ENCODE results near the gene LSS. TPM values are rescaled to one million over a fixed set of nuclear protein-coding genes. Genes with fewer than 3 reads are reported as not detected.

The LSS gene
- total RNA-seq, 1 experiment from 2014 or later: 101 TPM

- TF ChIP-seq HMGXB4 (CRISPR knock-in tag; IDR thresholded peaks at IDR 0.05) (no peak), CDX4 (CRISPR knock-in tag; IDR thresholded peaks at IDR 0.05; ENCODE audit: borderline replicate concordance) (no peak), ZNF423 (CRISPR knock-in tag; IDR thresholded peaks at IDR 0.05) (no peak)
Observed at GRCh38 chr21:46187261-46187660, 41.3 kb downstream of the LSS start (continued).

- Mint-ChIP-seq H3K27ac (peak overlapping the region; percentile 46; the same call in 1 of the 2 replicates), H3K4me1 (peaks cover 28% of the 10 kb centered on the region), H3K27me3 (ENCODE audit: low read depth) (no peaks in the 10 kb centered on the region), H3K9me3 (no peaks in the 10 kb centered on the region), H3K36me3 (peaks cover 11% of the 10 kb centered on the region; the same call in 1 of the 2 replicates), H3K4me3 (peak overlapping the region; percentile 86)
- ChIA-PET CTCF (interaction anchor here (1.7 kb wide), 1 partner anchor 33 kb away, joined by 4 read pairs; no protein-coding TSS in a partner anchor), POLR2A (no interaction called here)
- DNase-seq (ENCODE audit: low spot score) (no peak), ATAC-seq (no peak)
- TF ChIP-seq MAX (CRISPR knock-in tag; IDR thresholded peaks at IDR 0.05) (no peak), CBFB (CRISPR knock-in tag; IDR thresholded peaks at IDR 0.05; ENCODE audit: low read depth) (no peak), TEAD4 (CRISPR knock-in tag; IDR thresholded peaks at IDR 0.05) (no peak), ZNF396 (CRISPR knock-in tag; IDR thresholded peaks at IDR 0.05; ENCODE audit: borderline replicate concordance) (no peak), MYBL2 (CRISPR knock-in tag; IDR thresholded peaks at IDR 0.05) (no peak), SMAD3 (CRISPR knock-in tag; IDR thresholded peaks at IDR 0.05; ENCODE audit: borderline replicate concordance) (no peak), ARID4B (CRISPR knock-in tag; IDR thresholded peaks at IDR 0.05; ENCODE audit: borderline replicate concordance) (no peak), STAT6 (CRISPR knock-in tag; conservative IDR thresholded peaks at IDR 0.05; ENCODE audit: low read depth) (no peak), ATF6 (CRISPR knock-in tag; IDR thresholded peaks at IDR 0.05) (no peak), SP1 (CRISPR knock-in tag; conservative IDR thresholded peaks at IDR 0.05) (no peak), ZNF219 (CRISPR knock-in tag; IDR thresholded peaks at IDR 0.05; ENCODE audit: borderline replicate concordance) (no peak)
Observed at GRCh38 chr21:46185716-46186115, 42.9 kb downstream of the LSS start.

Measured in WTC11 (cell line).